ENCODE results near the gene TOR4A. TPM values are rescaled to one million over a fixed set of nuclear protein-coding genes. Genes with fewer than 3 reads are reported as not detected.

TOR4A gene
- total and polyA plus RNA-seq, 8 donors, result 8.5 to 38.5 (median 11.1) TPM

DNA sequence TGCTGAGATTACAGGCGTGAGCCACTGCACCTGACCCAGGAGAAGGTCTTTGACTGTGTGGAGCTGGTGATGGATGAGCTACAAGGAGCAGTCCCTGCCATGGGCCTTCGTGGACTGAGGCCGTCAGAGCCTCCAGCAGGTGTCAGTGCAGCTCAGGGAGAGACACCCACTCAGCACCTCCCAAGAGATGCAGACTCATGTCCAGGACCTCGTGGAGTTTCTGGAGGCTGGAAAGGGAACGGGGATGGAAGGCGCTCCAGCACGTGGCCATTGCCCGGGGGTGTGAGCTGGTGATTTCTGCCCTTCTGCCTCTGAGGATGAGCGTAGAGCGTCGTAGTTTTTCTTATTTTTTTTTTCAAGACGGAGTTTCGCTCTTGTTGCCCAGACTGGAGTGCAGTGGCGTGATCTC lies 9.5 kb downstream of the TOR4A start:
- DNase-seq, result no peak
- no peak overlapping the region for H3K27ac ChIP-seq
- H3K9me3 ChIP-seq, result no peaks in the 10 kb centered on the region
- H3K4me3 ChIP-seq, result no peak overlapping the region
- peaks cover 0 to 22% of the 10 kb centered on the region in 2 donors for H3K36me3 ChIP-seq
- peak in 1 of 2 donors; percentile 38 for TF ChIP-seq CTCF (IDR thresholded peaks at IDR 0.05)
- H3K4me1 ChIP-seq, result peaks cover 0 to 6% of the 10 kb centered on the region in 2 donors
- intact Hi-C loops (cut with DNase I), result no loop called here
- ATAC-seq, result peak; percentile 92
- H3K27me3 ChIP-seq, result no peaks in the 10 kb centered on the region

DNA sequence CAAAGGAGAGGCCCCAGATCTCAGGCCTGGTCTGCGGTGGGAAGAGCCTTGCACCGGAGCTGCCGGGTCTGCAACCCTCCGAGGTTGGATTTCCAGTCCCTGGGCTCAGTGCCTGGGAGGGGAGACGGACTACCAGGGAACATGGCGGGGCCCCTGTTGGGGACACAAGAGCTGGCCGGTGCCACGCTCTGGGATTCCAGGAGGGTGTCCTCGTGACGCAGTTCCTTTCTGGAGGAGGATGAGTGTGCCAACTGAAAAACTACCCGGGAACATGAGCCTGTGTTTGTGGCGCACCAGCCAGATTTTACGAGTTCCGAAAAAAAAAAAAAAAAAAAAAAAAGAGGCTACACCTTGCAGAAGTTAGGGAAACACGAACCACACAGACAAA lies 15.6 kb downstream of the TOR4A start:
- intact Hi-C loops (cut with DNase I), result no loop called here
- DNase-seq, result no peak
- no peak for TF ChIP-seq CTCF (IDR thresholded peaks at IDR 0.05)
- H3K27ac ChIP-seq, result no peak overlapping the region
- H3K4me3 ChIP-seq, result no peak overlapping the region
- ATAC-seq, result no peak
- peaks cover 5 to 50% of the 10 kb centered on the region in 2 donors for H3K27me3 ChIP-seq
- no peaks in the 10 kb centered on the region for H3K36me3 ChIP-seq
- peaks cover 5 to 31% of the 10 kb centered on the region in 2 donors for H3K4me1 ChIP-seq
- peaks cover 0 to 3% of the 10 kb centered on the region in 2 donors for H3K9me3 ChIP-seq

GRCh38 chr9:137293482-137294090 lies 16.1 kb downstream of the TOR4A start:
- no peaks in the 10 kb centered on the region for H3K36me3 ChIP-seq
- intact Hi-C loops (cut with DNase I), result no loop called here
- no peak for DNase-seq
- H3K4me3 ChIP-seq, result peak overlapping the region in 1 of 2 donors; percentile 19
- H3K4me1 ChIP-seq, result peaks cover 5 to 36% of the 10 kb centered on the region in 2 donors
- H3K27me3 ChIP-seq, result peaks cover 5 to 55% of the 10 kb centered on the region in 2 donors
- ATAC-seq, result peak; percentile 51
- H3K9me3 ChIP-seq, result peaks cover 0 to 3% of the 10 kb centered on the region in 2 donors
- TF ChIP-seq CTCF (IDR thresholded peaks at IDR 0.05), result no peak
- H3K27ac ChIP-seq, result peak overlapping the region; percentile 45 to 70

DNA sequence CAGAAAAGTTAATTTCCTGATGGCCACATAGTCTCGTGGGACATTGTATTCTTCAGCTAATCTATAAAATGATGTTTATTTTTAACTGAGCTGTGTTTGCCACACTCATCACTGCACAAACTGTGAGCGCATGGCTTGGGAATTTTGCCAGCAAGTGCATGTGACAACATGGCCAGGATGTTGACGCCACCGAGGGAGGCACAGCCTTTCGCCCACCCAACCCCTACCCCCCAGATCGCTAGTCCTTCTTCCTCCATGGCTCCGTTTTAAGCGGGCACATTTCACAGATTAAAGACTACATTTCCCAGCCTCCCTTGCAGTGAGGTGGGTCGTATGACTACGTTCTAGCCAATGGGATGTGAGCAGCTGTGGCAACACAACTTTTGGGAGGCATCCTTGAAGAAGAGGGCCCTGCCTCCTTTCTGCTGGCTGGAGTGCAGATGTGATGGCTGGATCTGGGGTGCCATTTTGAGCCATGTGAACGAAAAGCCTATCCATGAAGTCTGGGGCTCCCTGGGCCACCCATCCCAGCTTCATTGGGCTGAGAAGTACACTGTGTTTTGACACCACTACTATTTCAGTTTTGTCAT lies 16.7 kb downstream of the TOR4A start:
- Histone ChIP-seq H3K4me3 (peak overlapping the region in 1 of 2 donors; percentile 19), H3K4me1 (peaks cover 5 to 36% of the 10 kb centered on the region in 2 donors), H3K36me3 (no peaks in the 10 kb centered on the region), H3K9me3 (peaks cover 0 to 3% of the 10 kb centered on the region in 2 donors), H3K27ac (peak overlapping the region; percentile 45 to 70), H3K27me3 (peaks cover 6 to 61% of the 10 kb centered on the region in 2 donors)
- peak; percentile 80 for ATAC-seq
- peak in 1 of 4 donors; percentile 74 for DNase-seq
- no peak for TF ChIP-seq CTCF (IDR thresholded peaks at IDR 0.05)
- intact Hi-C loops (cut with DNase I), result no loop called here

DNA sequence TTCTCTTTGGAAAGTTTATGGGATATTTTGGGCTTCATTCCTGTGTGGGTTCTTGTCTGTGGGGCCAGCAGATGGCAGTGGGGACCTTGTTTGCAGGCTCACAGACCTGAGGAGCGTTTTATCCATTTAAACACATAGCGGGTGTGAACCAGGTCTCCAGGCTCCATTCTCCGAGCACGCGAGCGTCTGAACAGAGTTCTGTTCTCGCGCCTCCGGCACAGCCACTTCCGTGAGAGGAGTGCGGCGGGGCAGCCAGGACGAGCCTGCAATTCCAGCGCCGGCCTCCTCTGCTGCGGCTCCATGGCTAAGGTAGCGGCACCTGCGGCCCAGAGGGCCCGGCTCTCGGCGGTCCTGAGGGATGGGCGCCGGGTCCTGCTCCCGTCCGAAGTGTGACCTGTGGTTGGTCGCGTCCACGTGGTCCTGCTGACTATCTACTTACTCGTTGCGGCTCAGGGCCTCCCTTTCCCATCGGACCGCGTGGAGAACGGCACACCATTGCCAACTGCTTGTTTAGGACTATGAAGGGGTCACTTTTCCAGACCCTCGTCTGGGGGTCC lies 17.2 kb downstream of the TOR4A start:
- Histone ChIP-seq H3K27me3 (peaks cover 11 to 67% of the 10 kb centered on the region in 2 donors), H3K27ac (peak overlapping the region; percentile 45 to 70), H3K4me1 (peaks cover 5 to 36% of the 10 kb centered on the region in 2 donors), H3K9me3 (peaks cover 0 to 3% of the 10 kb centered on the region in 2 donors), H3K36me3 (no peaks in the 10 kb centered on the region), H3K4me3 (peak overlapping the region in 1 of 2 donors; percentile 44)
- intact Hi-C loops (cut with DNase I), result no loop called here
- DNase-seq (no peak), ATAC-seq (peak; percentile 11)
- TF ChIP-seq CTCF (IDR thresholded peaks at IDR 0.05), result no peak

Measured in left lung (tissue), 10 donors.